PFSK-1 (cell line): ENCODE results near the gene GSTP1.

Experiments
- FOXP2 ChIP-seq: optimal IDR thresholded peaks from 2 replicates; pipeline ENCODE3; 2011; ENCODE audit warnings: borderline replicate concordance, control low read depth, inconsistent platforms; ENCODE audit not compliant: insufficient read depth; ENCODE audit errors: extremely low read length, extremely low read depth
- POLR2AphosphoS5 ChIP-seq: IDR thresholded peaks from 2 replicates; pipeline ENCODE4 v1.6.1; 2012; ENCODE audit warnings: low read depth, mild to moderate bottlenecking, control low read depth, low read length, moderate library complexity
- TAF1 ChIP-seq: IDR thresholded peaks from 2 replicates; pipeline ENCODE4 v1.6.1; 2012; ENCODE audit warnings: low read length, control low read depth, borderline replicate concordance; ENCODE audit not compliant: insufficient read depth

DNA sequence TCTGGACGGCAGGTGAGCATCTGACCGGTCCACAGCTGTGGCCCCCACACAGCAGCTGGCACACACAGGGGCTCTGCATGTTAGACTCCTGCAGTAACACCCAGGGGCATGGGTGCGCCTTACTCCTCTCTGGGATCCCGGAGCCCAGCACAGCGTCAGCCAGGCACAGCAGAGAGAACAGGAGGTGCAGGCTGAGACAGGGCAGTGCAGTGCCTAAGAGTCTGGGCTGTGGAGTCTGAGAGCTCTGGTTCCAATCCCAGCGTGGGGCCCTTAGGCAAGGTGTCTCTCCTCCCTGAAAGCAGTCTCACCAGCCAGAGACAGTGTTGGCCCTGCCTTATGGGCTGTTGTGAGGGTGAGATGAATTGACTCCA, 43.8 kb downstream of the GSTP1 start:
- TF ChIP-seq TAF1 (no peak), POLR2AphosphoS5 (no peak), FOXP2 (no peak)
